ENCODE results near the gene B4GALT3.
A peak's percentile ranks its signal among the peaks of the same experiment; 100 is the strongest.

B4GALT3 gene

GRCh38 chr1:161168906-161169305 lies 8.4 kb downstream of the B4GALT3 start:
- DNase-seq, result no peak
- in situ Hi-C loops (cut with MboI; ENCODE audit: low pct_unique_long_range_greater_than_20kb, low sequenced_read_pairs), result no loop called here

DNA sequence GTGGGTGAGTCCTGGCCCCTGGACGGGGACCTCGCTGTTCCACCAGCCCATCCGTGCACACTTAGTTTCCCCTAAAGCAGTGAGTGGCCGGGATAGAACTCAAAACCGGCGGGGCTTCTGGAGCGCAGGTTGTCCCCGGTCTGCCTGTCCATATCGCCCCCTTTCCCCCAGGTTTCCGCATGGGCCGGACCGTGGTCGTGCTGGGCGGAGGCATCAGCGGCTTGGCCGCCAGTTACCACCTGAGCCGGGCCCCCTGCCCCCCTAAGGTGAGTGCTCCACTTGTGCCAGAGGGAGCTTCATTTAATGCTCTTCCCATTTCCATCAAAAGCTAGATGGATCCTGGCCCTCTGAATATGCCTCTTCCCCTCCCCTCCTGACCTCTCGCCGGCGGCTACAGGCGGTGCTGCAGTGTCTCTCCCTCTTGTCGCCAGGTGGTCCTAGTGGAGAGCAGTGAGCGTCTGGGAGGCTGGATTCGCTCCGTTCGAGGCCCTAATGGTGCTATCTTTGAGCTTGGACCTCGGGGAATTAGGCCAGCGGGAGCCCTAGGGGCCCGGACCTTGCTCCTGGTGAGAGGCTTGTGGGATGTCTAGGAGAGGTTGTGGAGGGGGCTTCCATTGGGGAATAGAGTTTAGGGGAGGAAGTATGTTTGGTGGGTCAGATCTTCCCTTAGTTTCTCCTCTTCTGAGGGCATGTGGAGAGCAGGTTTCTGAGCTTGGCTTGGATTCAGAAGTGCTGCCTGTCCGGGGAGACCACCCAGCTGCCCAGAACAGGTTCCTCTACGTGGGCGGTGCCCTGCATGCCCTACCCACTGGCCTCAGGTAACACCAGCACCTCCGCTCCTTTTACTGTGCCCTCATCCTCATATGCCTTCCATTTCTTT lies 10.4 kb downstream of the B4GALT3 start:
- DNase-seq, result peak; percentile 39
- in situ Hi-C loops (cut with MboI; ENCODE audit: low pct_unique_long_range_greater_than_20kb, low sequenced_read_pairs), result no loop called here

DNA sequence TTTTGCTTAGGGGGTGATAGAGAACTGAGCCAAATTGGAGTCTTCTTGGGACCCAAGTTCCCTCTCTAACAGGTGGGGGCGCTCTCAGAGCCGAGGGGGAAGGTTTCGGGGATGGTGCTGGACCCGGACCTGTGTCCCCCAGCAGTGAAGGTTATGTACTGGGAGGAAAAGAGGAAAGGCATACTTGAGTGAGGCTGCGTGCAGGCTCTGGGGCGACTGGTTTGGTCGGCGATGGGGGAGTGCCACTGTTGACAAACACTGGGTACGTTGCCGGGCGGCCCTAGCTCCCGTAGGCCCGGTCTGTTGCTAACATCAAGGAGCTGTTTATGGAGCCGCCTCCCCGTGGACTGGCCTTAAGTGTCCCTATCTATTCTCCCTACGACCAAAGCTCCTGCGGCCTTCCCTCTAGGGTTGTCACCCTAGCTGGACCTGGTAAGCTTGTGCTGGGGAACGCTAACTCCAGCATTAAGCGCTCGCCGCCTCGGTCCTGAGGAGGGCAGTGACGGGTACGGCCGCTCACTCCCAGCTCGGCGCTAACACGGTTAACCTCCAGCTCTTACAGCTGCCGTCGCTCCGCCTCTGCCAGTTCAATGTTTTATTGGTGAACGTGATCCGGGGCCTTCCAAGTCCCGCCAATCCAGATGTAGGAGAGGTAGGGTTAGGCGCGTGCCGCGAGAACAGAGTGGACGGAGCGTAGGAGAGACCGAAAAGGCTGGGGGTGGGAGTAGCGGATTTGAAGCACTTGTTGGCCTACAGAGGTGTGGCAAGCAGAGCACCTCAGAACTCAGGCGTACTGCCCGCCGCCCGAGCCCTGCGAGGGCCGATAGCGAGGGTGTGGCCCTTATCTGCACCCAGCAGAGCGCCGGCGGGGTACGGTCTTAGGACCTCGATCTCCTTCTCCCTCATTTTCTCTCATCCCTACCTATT lies 11.3 kb downstream of the B4GALT3 start, which contains the start of gene PPOX:
PPOX (plus strand) TSS at position 685 of the 927 bp plus-strand sequence. CDS start 422 bp downstream, outside the sequence.
- peak; percentile 98 for DNase-seq
- in situ Hi-C loops (cut with MboI; ENCODE audit: low pct_unique_long_range_greater_than_20kb, low sequenced_read_pairs), result no loop called here

DNA sequence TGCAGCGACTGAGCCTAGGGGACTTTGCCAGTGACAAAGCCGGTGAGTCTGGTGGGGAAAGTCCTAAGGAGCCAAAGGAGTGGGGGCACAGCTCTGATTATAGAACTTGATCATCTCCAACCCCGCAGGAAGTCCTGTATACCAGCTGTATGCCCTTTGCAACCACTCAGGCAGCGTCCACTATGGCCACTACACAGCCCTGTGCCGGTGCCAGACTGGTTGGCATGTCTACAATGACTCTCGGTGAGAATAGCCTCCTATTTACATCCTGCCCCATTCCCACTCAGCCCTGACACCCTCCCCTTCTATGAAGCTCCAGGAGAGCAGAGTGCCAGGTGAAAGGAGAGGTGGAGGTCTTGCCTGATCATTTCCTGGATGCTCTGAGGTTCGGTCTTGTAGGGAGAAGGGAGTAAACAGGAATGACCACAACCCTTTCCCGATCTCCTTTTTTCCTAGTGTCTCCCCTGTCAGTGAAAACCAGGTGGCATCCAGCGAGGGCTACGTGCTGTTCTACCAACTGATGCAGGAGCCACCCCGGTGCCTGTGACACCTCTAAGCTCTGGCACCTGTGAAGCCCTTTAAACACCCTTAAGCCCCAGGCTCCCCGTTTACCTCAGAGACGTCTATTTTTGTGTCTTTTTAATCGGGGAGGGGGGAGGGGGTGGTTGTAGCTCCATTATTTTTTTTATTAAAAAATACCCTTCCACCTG lies 12.3 kb downstream of the B4GALT3 start:
- DNase-seq, result no peak
- in situ Hi-C loops (cut with MboI; ENCODE audit: low pct_unique_long_range_greater_than_20kb, low sequenced_read_pairs), result no loop called here

DNA sequence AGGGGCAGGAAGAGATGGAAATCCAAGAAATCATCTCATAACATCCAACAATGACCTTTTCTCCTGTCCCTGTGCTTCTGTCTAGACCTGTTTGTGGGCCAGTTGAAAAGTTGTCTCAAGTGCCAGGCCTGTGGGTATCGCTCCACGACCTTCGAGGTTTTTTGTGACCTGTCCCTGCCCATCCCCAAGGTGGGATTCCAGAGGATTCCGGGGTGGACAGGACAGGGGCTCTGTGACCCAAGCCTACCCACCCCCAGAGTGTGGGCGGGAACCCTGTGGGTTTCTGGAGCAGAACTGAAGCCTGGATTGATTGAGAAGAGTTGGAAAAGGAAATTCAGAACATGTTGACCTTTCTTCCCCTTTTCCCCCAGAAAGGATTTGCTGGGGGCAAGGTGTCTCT lies 13.5 kb downstream of the B4GALT3 start:
- in situ Hi-C loops (cut with MboI; ENCODE audit: low pct_unique_long_range_greater_than_20kb, low sequenced_read_pairs), result no loop called here
- no peak for DNase-seq

GRCh38 chr1:161162806-161163205 lies 14.5 kb downstream of the B4GALT3 start:
- no peak for DNase-seq
- in situ Hi-C loops (cut with MboI; ENCODE audit: low pct_unique_long_range_greater_than_20kb, low sequenced_read_pairs), result no loop called here

- no peak for DNase-seq
- in situ Hi-C loops (cut with MboI; ENCODE audit: low pct_unique_long_range_greater_than_20kb, low sequenced_read_pairs), result no loop called here
Observed at GRCh38 chr1:161162052-161162451, 15.3 kb downstream of the B4GALT3 start.

DNA sequence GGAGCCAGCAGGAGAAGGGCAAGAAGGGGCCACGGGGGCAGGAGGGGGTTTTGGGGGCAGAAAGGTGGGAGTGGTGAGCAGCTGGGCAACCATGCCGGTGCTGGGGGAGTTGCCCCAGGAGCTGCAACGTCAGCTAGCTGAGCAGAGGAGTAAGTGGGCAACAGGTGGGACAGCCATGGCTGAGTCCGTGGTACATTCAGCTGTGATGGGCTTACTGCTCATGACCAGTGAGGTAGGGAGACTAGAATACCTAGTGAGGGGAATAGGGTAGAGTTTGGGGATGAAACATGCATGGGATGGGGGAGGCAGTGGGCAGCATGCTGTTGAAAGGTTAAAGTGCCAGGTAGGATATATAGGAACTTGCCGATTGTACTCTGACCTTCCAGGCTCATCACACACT lies 15.7 kb downstream of the B4GALT3 start:
- in situ Hi-C loops (cut with MboI; ENCODE audit: low pct_unique_long_range_greater_than_20kb, low sequenced_read_pairs), result no loop called here

GRCh38 chr1:161160671-161161145 lies 16.6 kb downstream of the B4GALT3 start:
- in situ Hi-C loops (cut with MboI; ENCODE audit: low pct_unique_long_range_greater_than_20kb, low sequenced_read_pairs), result no loop called here
- DNase-seq, result no peak

More for the DNA sequence above, 15.7 kb downstream of the B4GALT3 start:
- no peak for DNase-seq

DNA sequence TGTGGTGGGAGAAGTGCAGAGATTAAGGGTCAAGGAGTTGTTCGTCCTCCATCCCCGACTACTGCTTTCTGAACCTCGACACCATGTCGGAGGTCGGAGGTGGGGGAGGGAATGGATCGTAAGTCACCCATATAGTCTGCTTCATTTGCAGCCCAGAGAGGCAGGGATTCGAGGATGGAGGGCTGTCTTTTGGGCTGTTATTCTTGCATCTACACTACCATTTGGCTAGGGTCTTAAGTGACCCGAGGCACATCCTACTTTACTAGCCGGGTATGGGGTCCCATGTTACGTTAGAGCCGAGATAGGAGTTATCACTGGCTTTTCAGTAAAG lies 17.4 kb downstream of the B4GALT3 start:
- DNase-seq, result no peak
- in situ Hi-C loops (cut with MboI; ENCODE audit: low pct_unique_long_range_greater_than_20kb, low sequenced_read_pairs), result no loop called here

- DNase-seq, result peak; percentile 86
- in situ Hi-C loops (cut with MboI; ENCODE audit: low pct_unique_long_range_greater_than_20kb, low sequenced_read_pairs), result no loop called here
Observed at GRCh38 chr1:161159087-161159912, 18.0 kb downstream of the B4GALT3 start, which contains the start of gene USP21. Gene USP21, plus strand, starts transcription at chr1:161159500. Its CDS starts 1,141 bp downstream, at chr1:161160641.

DNA sequence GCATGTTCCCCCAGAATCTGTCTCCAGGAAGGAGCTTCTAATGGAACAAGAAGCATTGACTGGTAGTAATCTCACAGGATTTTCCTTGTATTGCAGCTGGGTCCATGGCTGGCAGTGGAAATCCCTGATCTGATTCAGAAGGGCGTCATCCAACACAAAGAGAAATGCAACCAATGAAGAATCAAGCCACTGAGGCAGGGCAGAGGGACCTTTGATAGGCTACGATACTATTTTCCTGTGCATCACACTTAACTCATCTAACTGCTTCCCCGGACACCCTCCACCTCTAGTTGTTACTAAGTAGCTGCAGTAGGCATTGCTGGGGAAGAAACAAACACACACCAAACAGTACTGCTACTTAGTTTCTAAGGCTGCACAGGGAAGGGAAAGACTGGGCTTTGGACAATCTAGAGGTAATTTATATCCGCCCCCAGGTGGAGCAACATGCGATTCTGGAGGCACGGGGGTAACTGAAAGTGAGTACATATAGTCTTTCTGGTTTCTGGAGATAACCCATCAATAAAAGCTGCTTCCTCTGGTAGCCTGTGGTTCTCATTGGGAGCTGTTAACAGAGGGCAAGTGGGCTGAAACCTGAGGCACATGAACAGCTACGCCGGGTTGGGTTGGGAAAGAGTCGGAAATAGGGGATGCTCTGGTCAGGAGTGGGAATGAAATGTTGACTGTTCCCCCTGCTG lies 18.8 kb downstream of the B4GALT3 start:
- in situ Hi-C loops (cut with MboI; ENCODE audit: low pct_unique_long_range_greater_than_20kb, low sequenced_read_pairs), result no loop called here
- no peak for DNase-seq

DNA sequence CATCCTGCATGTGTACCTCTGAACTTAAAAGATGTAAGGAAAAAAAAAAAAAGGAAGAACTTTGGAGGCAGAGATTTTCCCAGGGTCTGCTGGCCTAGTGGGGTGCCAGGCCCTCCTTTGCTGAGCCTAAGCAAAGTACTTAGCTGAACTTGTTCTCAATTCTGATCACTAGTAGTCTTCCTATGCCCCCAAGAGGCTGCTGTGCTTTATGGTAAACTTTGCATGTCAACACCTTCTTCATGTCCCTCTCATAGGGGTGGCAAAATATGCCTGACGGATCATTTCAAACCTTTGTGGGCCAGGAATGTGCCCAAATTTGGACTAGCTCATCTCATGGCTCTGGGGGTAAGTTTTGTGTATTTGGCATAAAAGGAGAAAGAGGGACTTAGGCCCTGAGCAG lies 19.4 kb downstream of the B4GALT3 start:
- DNase-seq, result no peak
- in situ Hi-C loops (cut with MboI; ENCODE audit: low pct_unique_long_range_greater_than_20kb, low sequenced_read_pairs), result no loop called here

DNA sequence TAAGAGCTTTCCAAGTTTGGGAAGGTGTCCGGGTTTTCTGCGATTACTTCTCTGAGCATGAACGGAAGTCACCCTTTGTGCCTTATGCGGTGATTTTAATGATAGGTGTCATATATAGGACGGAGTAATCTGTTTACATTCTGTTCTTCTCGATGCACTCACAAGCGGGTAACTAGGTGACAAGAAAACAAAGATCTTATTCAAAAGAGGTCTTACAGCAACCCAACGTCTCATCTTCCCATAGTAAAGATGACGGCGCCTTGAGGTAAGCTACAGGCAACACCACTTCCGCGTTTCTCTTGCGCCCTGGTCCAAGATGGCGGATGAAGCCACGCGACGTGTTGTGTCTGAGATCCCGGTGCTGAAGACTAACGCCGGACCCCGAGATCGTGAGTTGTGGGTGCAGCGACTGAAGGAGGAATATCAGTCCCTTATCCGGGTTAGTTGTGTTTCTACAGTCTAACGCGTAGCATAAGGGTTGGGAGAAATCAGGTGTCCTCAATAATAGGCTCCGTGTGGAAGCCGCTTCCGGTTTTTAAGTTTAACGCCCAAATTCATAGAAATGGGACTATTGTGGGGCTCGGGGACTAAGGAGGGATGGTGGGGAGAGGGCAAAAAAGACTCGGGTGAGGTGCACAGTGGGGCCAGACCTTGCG lies 23.5 kb downstream of the B4GALT3 start, which contains the start of gene UFC1:
UFC1 (plus strand) TSS at position 297 of the 656 bp plus-strand sequence; CDS start at position 317, 20 bp downstream.
- DNase-seq, result peak; percentile 92
- in situ Hi-C loops (cut with MboI; ENCODE audit: low pct_unique_long_range_greater_than_20kb, low sequenced_read_pairs), result no loop called here

DNA sequence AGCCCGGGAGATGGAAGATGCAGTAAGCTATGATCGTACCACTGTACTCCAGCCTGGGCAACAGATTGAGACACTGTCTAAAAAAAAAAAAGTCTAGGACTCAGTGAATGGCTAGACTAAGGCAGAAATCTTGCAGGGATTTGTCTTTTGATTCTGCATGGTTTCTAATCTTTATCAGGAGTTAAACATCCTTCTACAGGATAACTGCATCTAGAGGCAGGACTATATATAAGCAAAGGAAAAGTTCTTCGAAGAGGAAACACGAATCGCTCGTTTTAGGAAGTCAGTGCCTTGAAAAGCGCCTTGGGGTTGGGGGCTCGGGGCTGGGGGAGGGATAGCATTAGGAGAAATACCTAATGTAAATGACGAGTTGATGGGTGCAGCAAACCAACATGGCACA lies 24.1 kb downstream of the B4GALT3 start:
- no peak for DNase-seq
- in situ Hi-C loops (cut with MboI; ENCODE audit: low pct_unique_long_range_greater_than_20kb, low sequenced_read_pairs), result no loop called here

DNA sequence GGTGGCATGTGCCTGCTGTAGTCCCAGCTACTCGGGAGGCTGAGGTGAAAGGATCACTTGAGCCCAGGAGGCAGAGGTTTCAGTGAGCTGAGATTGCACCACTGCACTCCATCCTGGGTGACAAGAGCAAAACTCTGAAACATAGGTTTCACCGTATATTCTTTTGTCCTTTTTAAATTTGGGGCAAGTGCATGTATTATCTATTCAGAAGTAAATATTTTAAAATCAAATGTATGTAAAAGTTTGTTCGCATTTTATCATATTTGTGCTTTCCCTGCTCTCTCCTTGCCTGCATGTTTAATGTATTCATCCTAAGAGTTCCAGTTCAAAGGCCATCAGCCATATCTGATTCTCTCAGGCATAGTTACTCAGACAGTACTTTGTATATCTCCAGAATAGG lies 31.5 kb downstream of the B4GALT3 start:
- DNase-seq, result no peak
- in situ Hi-C loops (cut with MboI; ENCODE audit: low pct_unique_long_range_greater_than_20kb, low sequenced_read_pairs), result no loop called here

- DNase-seq, result no peak
- in situ Hi-C loops (cut with MboI; ENCODE audit: low pct_unique_long_range_greater_than_20kb, low sequenced_read_pairs), result no loop called here
Observed at GRCh38 chr1:161140755-161141400, 36.4 kb downstream of the B4GALT3 start.
